HG02884 (cell line): ENCODE results near the gene HIP1R.
"Not testable (repeated sequence)": the region's sequence is repeated elsewhere in the genome, so short reads cannot be mapped to it uniquely, and the experiment has no call there.

Experiments
- ATAC-seq: cut with Tn5 transposase; IDR thresholded peaks from one replicate; pipeline ENCODE4 v1.9.1; 2021; ENCODE audit warnings: mild to moderate bottlenecking, moderate library complexity; ENCODE audit not compliant: unreplicated experiment

The HIP1R gene

DNA sequence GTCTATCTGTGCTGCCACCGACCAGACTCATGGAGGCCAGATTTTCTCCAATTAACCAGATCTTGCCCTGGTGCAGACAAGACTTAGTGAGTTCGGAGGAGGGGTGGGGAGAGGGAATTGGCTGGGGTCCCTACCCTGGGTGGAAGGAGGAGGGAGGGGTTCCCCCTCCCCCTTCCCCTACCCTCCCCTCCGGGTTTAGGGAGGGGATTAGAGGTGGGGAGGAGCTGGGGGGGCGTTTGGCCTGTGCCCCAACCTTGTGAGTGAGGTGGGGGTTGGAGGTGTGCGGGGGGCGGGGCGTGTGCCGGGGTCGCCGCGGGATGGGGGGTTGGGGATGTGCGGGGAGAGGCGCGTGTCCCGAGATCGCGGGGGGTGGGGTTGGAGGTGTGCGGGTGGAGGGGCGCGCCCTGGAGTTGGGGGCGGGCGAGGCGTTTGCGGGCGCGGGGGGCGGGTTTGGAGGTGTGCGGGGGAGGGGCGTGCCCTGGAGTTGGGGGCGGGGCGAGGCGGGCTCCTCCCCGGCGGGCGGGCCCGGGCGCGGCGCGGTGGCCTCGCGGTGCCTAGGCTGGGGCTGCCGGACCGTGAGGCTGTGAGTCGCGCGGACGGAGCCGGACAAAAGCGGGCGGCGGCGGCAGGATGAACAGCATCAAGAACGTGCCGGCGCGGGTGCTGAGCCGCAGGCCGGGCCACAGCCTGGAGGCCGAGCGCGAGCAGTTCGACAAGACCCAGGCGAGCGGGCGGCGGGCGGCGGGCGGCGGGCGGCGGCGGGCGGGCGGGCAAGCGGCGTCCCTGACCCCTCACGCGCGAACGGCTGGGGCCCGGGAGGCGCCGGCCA is at the start of gene HIP1R:
Gene HIP1R, plus strand, starts transcription at position 537 of the 829 bp plus-strand sequence. Its CDS starts 94 bp downstream, at position 631.
- ATAC-seq: no peak

GRCh38 chr12:122785503-122785902 is 49.8 kb upstream of the HIP1R start:
- no peak for ATAC-seq

GRCh38 chr12:122788387-122788786 is 46.9 kb upstream of the HIP1R start:
- no peak for ATAC-seq

GRCh38 chr12:122789637-122790036 is 45.6 kb upstream of the HIP1R start:
- ATAC-seq: no peak

GRCh38 chr12:122790393-122791075 is 44.7 kb upstream of the HIP1R start:
- no peak for ATAC-seq

- no peak for ATAC-seq
These were observed 41.6 kb upstream of the HIP1R start for GRCh38 chr12:122793685-122794106.

DNA sequence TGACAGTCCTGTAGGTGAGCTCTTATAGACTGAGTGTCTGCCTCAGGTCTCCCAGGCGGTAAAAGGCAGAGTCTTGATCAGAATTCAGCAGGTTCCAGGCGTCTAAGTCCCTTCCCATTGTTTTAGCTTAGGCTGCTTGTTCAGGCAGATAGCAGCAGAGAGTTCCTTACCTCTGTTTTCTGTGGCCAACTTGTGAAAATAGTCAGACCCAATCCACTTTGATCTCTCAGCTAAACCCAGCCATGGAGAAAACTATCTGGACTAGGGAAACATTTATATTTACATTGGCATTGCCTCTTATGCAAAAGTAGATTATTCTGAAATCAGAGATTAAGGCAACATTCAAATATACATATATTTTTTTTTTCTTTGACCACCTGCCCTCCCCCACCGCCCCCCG is 39.5 kb upstream of the HIP1R start:
- no peak for ATAC-seq

DNA sequence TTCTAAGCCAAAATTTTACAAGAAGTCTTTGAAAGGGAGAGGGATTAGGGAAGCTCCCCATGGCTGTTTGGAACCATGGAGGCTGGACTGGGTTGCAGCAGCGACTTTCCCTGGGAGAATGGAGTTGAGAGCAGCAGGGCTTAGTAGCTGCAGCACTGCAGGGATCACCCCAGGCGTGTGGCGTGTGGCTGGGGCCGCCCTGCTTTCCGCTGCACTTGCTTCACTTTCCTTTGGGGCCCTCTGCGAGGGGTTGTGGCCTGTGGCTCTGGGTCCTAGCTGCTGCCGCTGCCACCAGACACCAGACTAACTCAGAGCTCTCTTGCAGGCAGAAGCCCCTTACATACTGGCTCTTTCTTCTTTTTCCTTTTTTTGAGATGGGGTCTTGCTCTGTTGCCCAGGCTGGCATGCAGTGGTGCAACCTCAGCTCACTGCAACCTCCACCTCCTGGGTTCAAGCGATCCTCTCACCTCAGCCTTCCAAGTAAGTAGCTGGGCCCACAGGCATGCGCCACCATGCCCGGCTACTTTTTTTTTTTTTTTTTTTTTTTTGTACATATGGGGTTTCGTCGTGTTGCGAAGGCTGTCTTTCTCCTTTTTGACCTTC is 35.5 kb upstream of the HIP1R start:
- no peak for ATAC-seq

DNA sequence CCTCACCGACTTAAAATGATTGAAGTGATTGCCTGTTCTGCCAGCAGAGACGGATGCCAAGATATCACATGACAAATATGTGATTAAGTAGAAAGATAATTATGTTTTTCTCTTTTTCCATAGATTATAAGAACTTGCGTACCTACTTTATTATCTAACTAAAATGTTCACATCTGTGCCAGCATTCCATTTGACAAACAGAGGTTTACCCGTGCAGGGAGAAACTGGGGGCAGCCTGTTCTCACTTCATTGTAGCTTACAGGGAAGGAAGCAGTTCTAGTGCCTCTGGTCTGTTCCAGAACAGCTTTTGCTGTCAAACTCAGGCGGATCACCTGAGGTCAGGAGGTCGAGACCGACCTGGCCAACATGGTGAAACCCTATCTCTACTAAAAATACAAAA is 31.3 kb upstream of the HIP1R start:
- no peak for ATAC-seq

- ATAC-seq: not testable (repeated sequence)
These were observed 30.3 kb upstream of the HIP1R start for GRCh38 chr12:122804957-122805356.

DNA sequence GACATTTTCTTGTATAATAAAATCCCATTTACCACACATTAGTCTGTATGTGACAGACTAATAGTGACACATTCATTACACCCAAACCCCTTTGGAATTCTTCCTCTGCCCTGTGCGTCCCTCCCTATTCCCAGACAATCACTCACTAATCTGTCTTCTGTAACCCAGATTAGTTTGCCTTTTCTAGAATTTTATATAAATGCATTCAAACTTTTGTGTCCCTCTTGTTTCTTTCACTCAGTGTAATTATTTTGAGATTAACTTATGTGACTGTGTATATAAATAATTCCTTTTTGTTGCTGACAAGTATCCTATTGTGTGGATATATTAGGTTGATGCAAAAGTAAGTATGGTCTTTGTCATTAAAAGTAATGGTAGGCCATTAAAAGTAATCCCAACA is 27.6 kb upstream of the HIP1R start:
- no peak for ATAC-seq

DNA sequence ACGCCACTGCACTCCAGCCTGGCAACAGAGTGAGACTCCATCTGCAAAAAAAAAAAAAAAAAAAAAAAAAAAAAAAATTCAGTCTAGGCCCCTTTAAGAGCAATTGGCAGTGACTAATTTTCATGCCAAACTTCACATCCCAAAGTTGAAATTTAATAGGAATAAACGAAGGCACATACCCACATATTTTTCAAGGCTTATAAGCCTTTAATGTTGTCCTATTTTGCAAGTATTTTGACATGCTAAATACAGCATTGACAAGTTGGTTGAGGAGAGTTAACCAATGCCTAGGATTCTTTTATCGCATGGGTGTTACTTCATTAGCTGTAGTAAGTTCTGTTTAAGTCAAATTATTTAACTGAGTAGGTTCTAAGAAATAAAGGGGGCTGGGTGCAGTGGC is 23.5 kb upstream of the HIP1R start:
- no peak for ATAC-seq

- ATAC-seq: no peak
These were observed 21.9 kb upstream of the HIP1R start for GRCh38 chr12:122813310-122813713.

DNA sequence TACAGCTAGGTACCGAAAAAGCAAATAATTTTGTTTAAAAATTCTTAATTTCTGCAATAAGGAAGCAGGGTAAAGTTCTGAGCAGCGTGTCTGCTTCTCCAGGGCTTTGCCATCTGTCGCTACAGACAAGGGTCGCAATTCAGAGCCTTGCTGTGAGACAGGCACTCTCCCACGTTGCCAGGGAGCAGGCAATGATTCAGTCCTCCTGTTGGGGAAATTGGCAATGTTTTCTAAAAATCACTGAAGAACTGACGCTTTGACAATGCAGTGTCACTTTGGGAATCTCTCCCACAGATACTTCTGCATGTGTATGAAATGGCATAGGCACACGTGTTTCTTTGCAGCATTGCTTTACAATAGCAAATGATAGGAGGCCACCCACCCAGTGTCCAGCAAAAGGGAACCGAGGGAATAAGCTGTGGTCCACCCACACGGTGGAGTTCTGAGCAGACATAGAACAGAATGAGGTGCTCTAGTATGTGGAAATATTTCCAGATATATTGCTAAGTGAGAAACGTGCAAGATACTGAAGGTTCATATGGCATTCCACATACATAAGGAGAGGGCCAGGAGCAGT is 16.0 kb upstream of the HIP1R start:
- no peak for ATAC-seq

GRCh38 chr12:122820138-122820537 is 15.1 kb upstream of the HIP1R start:
- no peak for ATAC-seq

GRCh38 chr12:122820838-122821271 is 14.4 kb upstream of the HIP1R start:
- ATAC-seq: no peak

- ATAC-seq: no peak
These were observed 11.8 kb upstream of the HIP1R start for GRCh38 chr12:122823429-122823828.

- ATAC-seq: no peak
These were observed 9.2 kb upstream of the HIP1R start for GRCh38 chr12:122825773-122826724.

DNA sequence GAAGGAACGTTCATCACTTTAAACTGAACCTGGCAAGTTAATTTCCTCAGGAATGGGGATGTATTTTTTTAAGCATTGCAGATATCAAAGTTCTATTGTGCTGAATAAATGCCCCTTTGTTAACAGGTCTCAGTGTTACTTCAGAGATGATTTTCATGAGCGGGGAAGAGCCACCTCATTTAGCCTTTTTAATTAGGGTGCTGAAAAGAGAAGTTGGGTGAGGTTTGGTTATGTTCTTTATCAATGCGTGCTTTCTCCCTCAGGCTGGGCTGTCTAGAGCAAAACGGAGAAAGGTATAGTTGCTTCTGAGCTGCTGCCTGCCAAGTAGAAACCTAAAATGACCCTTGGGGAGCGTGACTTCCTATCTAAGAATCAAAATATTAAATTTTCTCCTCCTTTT is 8.0 kb upstream of the HIP1R start:
- ATAC-seq: no peak

DNA sequence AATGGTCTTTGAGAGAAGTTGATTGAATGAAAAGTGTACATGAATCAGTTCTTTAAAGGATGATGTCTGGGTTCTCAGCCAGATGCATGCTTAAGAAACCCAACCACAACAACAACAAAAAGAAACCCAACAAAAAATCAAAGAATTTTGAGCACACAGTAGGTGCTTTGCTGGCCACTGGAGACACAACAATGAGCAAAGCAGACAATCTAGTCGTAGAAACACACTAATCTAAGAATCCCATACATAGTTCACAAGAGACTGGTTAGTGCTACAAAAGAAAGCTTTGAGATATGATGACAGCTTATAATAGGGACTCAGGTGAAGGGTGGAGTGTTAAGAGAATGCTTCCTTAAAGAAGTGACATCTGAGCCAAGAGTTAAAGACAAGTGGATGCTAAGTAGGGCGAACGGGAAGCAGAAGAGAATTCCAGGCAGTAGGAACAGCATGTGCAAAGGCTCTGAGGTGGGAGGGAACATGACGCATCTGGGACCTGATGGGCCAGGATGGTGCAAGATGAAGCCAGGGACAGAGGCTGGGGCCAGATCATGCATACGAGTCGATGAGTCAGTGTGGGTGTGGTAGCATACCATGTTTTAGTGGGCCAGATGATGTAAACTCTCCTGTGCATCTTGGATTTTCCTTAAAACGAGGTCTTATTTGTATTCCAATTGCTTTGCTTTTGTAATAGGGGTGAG is 4.6 kb upstream of the HIP1R start:
- no peak for ATAC-seq
